HepG2 (cell line): ENCODE measurements around the gene CD79A. TPM values are rescaled to one million over a fixed set of nuclear protein-coding genes. Genes with fewer than 3 reads are reported as not detected.

Experiments used
- microRNA-seq: library from miRNA; unstranded; fragments of <30 nt; microRNA quantifications from one replicate; pipeline ENCODE4, GENCODE V29; 2020
- polyA plus RNA-seq, 8 experiments: library from polyadenylated mRNA; depleted of rRNA in 3 of 8; stranded (reverse) in 7 of 8; unstranded in 1 of 8; fragments of >200 nt; fragmentation: Illumina TruSeq in 4 of 8; extraction: Trizol in 4 of 8; gene quantifications; 2 replicates each; pipeline versions ENCODE4 v1.2.1 to v1.2.3, GENCODE V29; 2011 to 2016; ENCODE audit warnings: low read depth in 4 of 8, missing spikeins in 1 of 8, mixed read lengths in 1 of 8; ENCODE audit not compliant: insufficient read depth in 1 of 8
- small RNA-seq, 3 experiments: library from RNA; depleted of rRNA; stranded (forward); fragments of <200 nt; gene quantifications; one replicate each; pipeline ENCODE3, GENCODE V24; 2012; ENCODE audit warnings: low read depth in 2 of 3, low replicate concordance in 1 of 3; ENCODE audit not compliant: insufficient read length in 3 of 3, insufficient read depth in 2 of 3
- total RNA-seq, 5 experiments: library from RNA; depleted of rRNA; stranded (reverse); fragments of >200 nt; fragmentation: Illumina TruSeq; extraction: Trizol; gene quantifications; 2 replicates each; pipeline ENCODE4 v1.2.3, GENCODE V29; 2016; ENCODE audit warnings: low read depth in 1 of 5

The CD79A gene
- total and polyA plus RNA-seq, 2 of the 13 experiments (the other 11 are each of a cell fraction or from before 2014, with no cell fraction given), result 0.24 to 0.33 TPM

Small RNA genes lying within 50 kb of the gene (microRNA-seq; reads per million reads assigned to microRNA genes)
- gene MIR6797, result 0.85 reads per million

Small RNA genes lying within 50 kb of the gene (small RNA-seq; reads per million reads assigned to genes)
- 0 reads per million in 3 experiments for gene MIR6797

Other genes starting within 250 kb of the CD79A start
- gene CEACAM7, start 189.0 kb upstream of the CD79A start, total RNA-seq (2016; rRNA removed; fragmentation: Illumina TruSeq; extraction: Trizol), result not detected in 2 replicates
- gene CEACAM7, start 189.0 kb upstream of the CD79A start, polyA plus RNA-seq (2011; rRNA removed), result not detected in 2 replicates
- gene CEACAM5, start 168.7 kb upstream of the CD79A start, total RNA-seq (2016; rRNA removed; fragmentation: Illumina TruSeq; extraction: Trizol), result not detected in 2 replicates
- gene CEACAM5, start 168.7 kb upstream of the CD79A start, polyA plus RNA-seq (2011; rRNA removed), result not detected in 2 replicates
- gene CEACAM6, start 121.7 kb upstream of the CD79A start, total RNA-seq (2016; rRNA removed; fragmentation: Illumina TruSeq; extraction: Trizol), result not detected in 2 replicates
- gene CEACAM6, start 121.7 kb upstream of the CD79A start, polyA plus RNA-seq (2011; rRNA removed), result not detected in 2 replicates
- gene CEACAM3, start 80.7 kb upstream of the CD79A start, total RNA-seq (2016; rRNA removed; fragmentation: Illumina TruSeq; extraction: Trizol), result not detected in 2 replicates
- not detected in 2 replicates for gene CEACAM3, start 80.7 kb upstream of the CD79A start, polyA plus RNA-seq (2011; rRNA removed)
- gene LYPD4, start 32.6 kb upstream of the CD79A start, total RNA-seq (2016; rRNA removed; fragmentation: Illumina TruSeq; extraction: Trizol), result not detected in 2 replicates
- not detected in 2 replicates for gene LYPD4, start 32.6 kb upstream of the CD79A start, polyA plus RNA-seq (2011; rRNA removed)
- gene DMRTC2, start 32.2 kb upstream of the CD79A start, total RNA-seq (2016; rRNA removed; fragmentation: Illumina TruSeq; extraction: Trizol), result not detected in 2 replicates
- gene DMRTC2, start 32.2 kb upstream of the CD79A start, polyA plus RNA-seq (2011; rRNA removed), result not detected in 2 replicates
- gene RPS19, start 17.0 kb upstream of the CD79A start, total RNA-seq (2016; rRNA removed; fragmentation: Illumina TruSeq; extraction: Trizol), result 4,758 and 5,028 TPM in 2 replicates
- 1,633 and 1,983 TPM in 2 replicates for gene RPS19, start 17.0 kb upstream of the CD79A start, polyA plus RNA-seq (2011; rRNA removed)
- gene ARHGEF1, start 5.9 kb downstream of the CD79A start, total RNA-seq (2016; rRNA removed; fragmentation: Illumina TruSeq; extraction: Trizol), result 26.2 and 34.7 TPM in 2 replicates
- 33.1 and 33.7 TPM in 2 replicates for gene ARHGEF1, start 5.9 kb downstream of the CD79A start, polyA plus RNA-seq (2011; rRNA removed)
- not detected in 2 replicates for gene ERFL, start 51.2 kb downstream of the CD79A start, total RNA-seq (2016; rRNA removed; fragmentation: Illumina TruSeq; extraction: Trizol)
- not detected in 2 replicates for gene ERFL, start 51.2 kb downstream of the CD79A start, polyA plus RNA-seq (2011; rRNA removed)
- gene RABAC1, start 82.0 kb downstream of the CD79A start, total RNA-seq (2016; rRNA removed; fragmentation: Illumina TruSeq; extraction: Trizol), result 20.7 and 37.4 TPM in 2 replicates
- 74.0 and 91.2 TPM in 2 replicates for gene RABAC1, start 82.0 kb downstream of the CD79A start, polyA plus RNA-seq (2011; rRNA removed)
- 0.04 TPM in 1 of 2 replicates, not detected in the other for gene ATP1A3, start 117.0 kb downstream of the CD79A start, total RNA-seq (2016; rRNA removed; fragmentation: Illumina TruSeq; extraction: Trizol)
- 0.01 TPM in 1 of 2 replicates, not detected in the other for gene ATP1A3, start 117.0 kb downstream of the CD79A start, polyA plus RNA-seq (2011; rRNA removed)
- not detected in 2 replicates for gene GRIK5, start 192.9 kb downstream of the CD79A start, total RNA-seq (2016; rRNA removed; fragmentation: Illumina TruSeq; extraction: Trizol)
- gene GRIK5, start 192.9 kb downstream of the CD79A start, polyA plus RNA-seq (2011; rRNA removed), result 0.05 TPM in 1 of 2 replicates, not detected in the other
- 7.9 and 8.2 TPM in 2 replicates for gene ZNF574, start 198.9 kb downstream of the CD79A start, total RNA-seq (2016; rRNA removed; fragmentation: Illumina TruSeq; extraction: Trizol)
- 7.7 and 9.5 TPM in 2 replicates for gene ZNF574, start 198.9 kb downstream of the CD79A start, polyA plus RNA-seq (2011; rRNA removed)